ENCODE measurements around the gene TLE5. TPM values are rescaled to one million over a fixed set of nuclear protein-coding genes. Genes with fewer than 3 reads are reported as not detected.
A peak's percentile ranks its signal among the peaks of the same experiment; 100 is the strongest.

Gene TLE5
- total and polyA plus RNA-seq, 8 donors: 126 to 688 (median 339) TPM

- no peak for DNase-seq
- Histone ChIP-seq H3K27ac (no peak overlapping the region), H3K4me1 (peaks cover 11 to 38% (median 24%) of the 10 kb centered on the region in 4 donors), H3K4me3 (no peak overlapping the region), H3K9me3 (no peaks in the 10 kb centered on the region), H3K36me3 (no peaks in the 10 kb centered on the region), H3K27me3 (peaks cover 0 to 18% (median 0%) of the 10 kb centered on the region in 3 donors)
- intact Hi-C loops (cut with DNase I; ENCODE audit: low total_unique reads): no loop called here
- WGBS, 5 donors: 65 to 84% (median 73%) methylated on average over 6 of the region's 6 CpGs
- TF ChIP-seq EP300 (IDR thresholded peaks at IDR 0.05): no peak
- no peak for TF ChIP-seq POLR2AphosphoS5 (IDR thresholded peaks at IDR 0.05)
Measured at GRCh38 chr19:3045191-3045590, 17.1 kb downstream of the TLE5 start.

- intact Hi-C loops (cut with DNase I; ENCODE audit: low total_unique reads): no loop called here
- Histone ChIP-seq H3K27ac (peak overlapping the region in 2 of 5 donors; percentile 29 to 58), H3K36me3 (no peaks in the 10 kb centered on the region), H3K27me3 (peaks cover 0 to 18% (median 0%) of the 10 kb centered on the region in 3 donors), H3K4me1 (peaks cover 7 to 33% (median 18%) of the 10 kb centered on the region in 4 donors), H3K4me3 (peak overlapping the region in 3 of 4 donors; percentile 19 to 24 (median 23)), H3K9me3 (no peaks in the 10 kb centered on the region)
- TF ChIP-seq POLR2A (IDR thresholded peaks at IDR 0.05): no peak
- 49 to 53% (median 52%) methylated on average over 15 of the region's 15 CpGs for WGBS, 5 donors
- peak in 1 of 2 donors; percentile 61 for DNase-seq
Measured at GRCh38 chr19:3042621-3043267, 19.6 kb downstream of the TLE5 start.

- TF ChIP-seq CTCF (IDR thresholded peaks at IDR 0.05) (no peak), POLR2AphosphoS5 (IDR thresholded peaks at IDR 0.05) (no peak), POLR2A (IDR thresholded peaks at IDR 0.05) (no peak), EP300 (IDR thresholded peaks at IDR 0.05) (no peak)
- peak overlapping the region in 3 of 4 donors; percentile 19 to 24 (median 23) for H3K4me3 ChIP-seq
- WGBS, 5 donors: 21 to 47% (median 25%) methylated on average over 16 to 40 of the region's 40 CpGs
- peaks cover 0 to 13% (median 0%) of the 10 kb centered on the region in 3 donors for H3K27me3 ChIP-seq
- no peaks in the 10 kb centered on the region for H3K36me3 ChIP-seq
- peaks cover under 1 to 28% (median 12%) of the 10 kb centered on the region in 4 donors for H3K4me1 ChIP-seq
- intact Hi-C loops (cut with DNase I; ENCODE audit: low total_unique reads): no loop called here
- no peaks in the 10 kb centered on the region for H3K9me3 ChIP-seq
- peak in 1 of 2 donors; percentile 79 for DNase-seq
- H3K27ac ChIP-seq: peak overlapping the region in 3 of 5 donors; percentile 14 to 58 (median 29)
Measured at GRCh38 chr19:3041761-3042620, 20.3 kb downstream of the TLE5 start.

- Histone ChIP-seq H3K27ac (peak overlapping the region in 2 of 5 donors; percentile 14 to 58), H3K36me3 (no peaks in the 10 kb centered on the region), H3K4me3 (no peak overlapping the region), H3K4me1 (peaks cover 6 to 28% (median 15%) of the 10 kb centered on the region in 4 donors), H3K27me3 (peaks cover 0 to 13% (median 0%) of the 10 kb centered on the region in 3 donors), H3K9me3 (no peaks in the 10 kb centered on the region)
- intact Hi-C loops (cut with DNase I; ENCODE audit: low total_unique reads): no loop called here
- TF ChIP-seq POLR2AphosphoS5 (IDR thresholded peaks at IDR 0.05): no peak
- no peak for TF ChIP-seq EP300 (IDR thresholded peaks at IDR 0.05)
- no peak for TF ChIP-seq CTCF (IDR thresholded peaks at IDR 0.05)
- TF ChIP-seq POLR2A (IDR thresholded peaks at IDR 0.05): no peak
- DNase-seq: no peak
- 74 to 84% (median 78%) methylated on average over 12 of the region's 12 CpGs for WGBS, 5 donors
Measured at GRCh38 chr19:3041327-3041726, 21.0 kb downstream of the TLE5 start.

GRCh38 chr19:3039641-3040077, 22.6 kb downstream of the TLE5 start:
- intact Hi-C loops (cut with DNase I; ENCODE audit: low total_unique reads): no loop called here
- peaks cover 0 to 13% (median 0%) of the 10 kb centered on the region in 3 donors for H3K27me3 ChIP-seq
- peak in 1 of 2 donors; percentile 47 for DNase-seq
- no peak for TF ChIP-seq CTCF (IDR thresholded peaks at IDR 0.05)
- TF ChIP-seq POLR2A (IDR thresholded peaks at IDR 0.05): no peak
- peaks cover 12 to 35% (median 24%) of the 10 kb centered on the region in 4 donors for H3K4me1 ChIP-seq
- H3K9me3 ChIP-seq: no peaks in the 10 kb centered on the region
- H3K27ac ChIP-seq: no peak overlapping the region
- H3K36me3 ChIP-seq: no peaks in the 10 kb centered on the region
- WGBS, 5 donors: 63 to 81% (median 72%) methylated on average over 17 of the region's 17 CpGs
- H3K4me3 ChIP-seq: no peak overlapping the region

Measured in stomach (tissue), 9 donors.